GM18499 (cell line): ENCODE measurements around the gene VOPP1.

Experiments used
- ATAC-seq: cut with Tn5 transposase; IDR thresholded peaks from one replicate; pipeline ENCODE4 v1.9.1; 2021; ENCODE audit warnings: moderate number of reproducible peaks; ENCODE audit not compliant: insufficient read depth, unreplicated experiment

VOPP1 gene

GRCh38 chr7:55557666-55558188 lies 14.6 kb downstream of the VOPP1 start:
- peak; percentile 73 for ATAC-seq

GRCh38 chr7:55556492-55556891 lies 15.8 kb downstream of the VOPP1 start:
- ATAC-seq, result no peak

GRCh38 chr7:55556031-55556430 lies 16.3 kb downstream of the VOPP1 start:
- ATAC-seq, result no peak

- no peak for ATAC-seq
Measured at GRCh38 chr7:55555160-55555559, 17.1 kb downstream of the VOPP1 start.

- no peak for ATAC-seq
Measured at GRCh38 chr7:55554038-55554437, 18.3 kb downstream of the VOPP1 start.

- ATAC-seq, result no peak
Measured at GRCh38 chr7:55553024-55553345, 19.3 kb downstream of the VOPP1 start.

GRCh38 chr7:55552320-55553023 lies 19.8 kb downstream of the VOPP1 start:
- ATAC-seq, result no peak

- ATAC-seq, result no peak
Measured at GRCh38 chr7:55550841-55551537, 21.3 kb downstream of the VOPP1 start.

- no peak for ATAC-seq
Measured at GRCh38 chr7:55550010-55550663, 22.2 kb downstream of the VOPP1 start.

- ATAC-seq, result no peak
Measured at GRCh38 chr7:55549457-55549856, 22.8 kb downstream of the VOPP1 start.

GRCh38 chr7:55548295-55548731 lies 24.0 kb downstream of the VOPP1 start:
- ATAC-seq, result peak; percentile 50

- no peak for ATAC-seq
Measured at GRCh38 chr7:55546814-55547213, 25.5 kb downstream of the VOPP1 start.

- no peak for ATAC-seq
Measured at GRCh38 chr7:55545496-55545895, 26.8 kb downstream of the VOPP1 start.

- ATAC-seq, result no peak
Measured at GRCh38 chr7:55540226-55540858, 32.0 kb downstream of the VOPP1 start.

- ATAC-seq, result no peak
Measured at GRCh38 chr7:55539380-55539779, 32.9 kb downstream of the VOPP1 start.

- no peak for ATAC-seq
Measured at GRCh38 chr7:55538538-55538937, 33.8 kb downstream of the VOPP1 start.

- ATAC-seq, result no peak
Measured at GRCh38 chr7:55537458-55537990, 34.8 kb downstream of the VOPP1 start.

GRCh38 chr7:55536619-55537457 lies 35.5 kb downstream of the VOPP1 start:
- no peak for ATAC-seq

- ATAC-seq, result no peak
Measured at GRCh38 chr7:55535617-55536016, 36.7 kb downstream of the VOPP1 start.
